ENCODE results near the gene MUTYH. TPM values are rescaled to one million over a fixed set of nuclear protein-coding genes. Genes with fewer than 3 reads are reported as not detected.
A peak's percentile ranks its signal among the peaks of the same experiment; 100 is the strongest.

MUTYH gene
- total RNA-seq, 6 donors from 2014 or later, result 10.3 to 105 (median 24.5) TPM

GRCh38 chr1:45337630-45338325 is 2.5 kb downstream of the MUTYH start:
- Histone ChIP-seq H3K9me3 (no peaks in the 10 kb centered on the region), H3K36me3 (peaks cover 2 to 22% (median 17%) of the 10 kb centered on the region in 4 donors), H3K27me3 (no peaks in the 10 kb centered on the region), H3K4me1 (peaks cover 20 to 38% (median 28%) of the 10 kb centered on the region in 4 donors), H3K4me3 (no peak overlapping the region), H3K27ac (no peak overlapping the region)
- 89 to 93% methylated on average over 3 of the region's 3 CpGs for WGBS, 2 donors
- TF ChIP-seq CTCF (IDR thresholded peaks at IDR 0.05) (no peak), POLR2AphosphoS5 (IDR thresholded peaks at IDR 0.05) (no peak)
- DNase-seq, result no peak
- no peak for ATAC-seq (ENCODE audit: low FRiP score in 2 of 2)

- Histone ChIP-seq H3K4me3 (no peak overlapping the region), H3K9me3 (no peaks in the 10 kb centered on the region), H3K27ac (peak overlapping the region in 1 of 4 donors; percentile 25), H3K27me3 (no peaks in the 10 kb centered on the region), H3K36me3 (peaks cover 0 to 28% (median 25%) of the 10 kb centered on the region in 4 donors), H3K4me1 (peaks cover 13 to 24% (median 14%) of the 10 kb centered on the region in 4 donors)
- TF ChIP-seq POLR2A (IDR thresholded peaks at IDR 0.05) (no peak), CTCF (IDR thresholded peaks at IDR 0.05) (no peak), POLR2AphosphoS5 (IDR thresholded peaks at IDR 0.05) (no peak), EP300 (IDR thresholded peaks at IDR 0.05) (no peak)
- WGBS, 2 donors, result 81 to 94% methylated on average over 4 of the region's 4 CpGs
- ATAC-seq (ENCODE audit: low FRiP score in 2 of 2) (no peak), DNase-seq (no peak)
These were observed 4.3 kb downstream of the MUTYH start for GRCh38 chr1:45335855-45336324.

GRCh38 chr1:45334308-45335245 is 5.7 kb downstream of the MUTYH start:
- peaks cover 7 to 19% (median 10%) of the 10 kb centered on the region in 4 donors for H3K4me1 ChIP-seq
- peak in 1 of 2 donors; percentile 40 for DNase-seq
- WGBS, 2 donors, result 53 to 68% methylated on average over 9 of the region's 9 CpGs
- TF ChIP-seq CTCF (IDR thresholded peaks at IDR 0.05), result no peak
- no peak for TF ChIP-seq POLR2AphosphoS5 (IDR thresholded peaks at IDR 0.05)
- peaks cover 5 to 35% (median 26%) of the 10 kb centered on the region in 4 donors for H3K36me3 ChIP-seq
- no peak overlapping the region for H3K4me3 ChIP-seq
- no peaks in the 10 kb centered on the region for H3K9me3 ChIP-seq
- peak in 1 of 2 donors; percentile 23 for ATAC-seq (ENCODE audit: low FRiP score in 2 of 2)
- no peaks in the 10 kb centered on the region for H3K27me3 ChIP-seq
- H3K27ac ChIP-seq, result peak overlapping the region in 1 of 4 donors; percentile 68

GRCh38 chr1:45332346-45332720 is 7.9 kb downstream of the MUTYH start:
- WGBS, 2 donors, result 96 to 100% methylated on average over 4 to 7 of the region's 10 CpGs
- peaks cover 5 to 35% (median 26%) of the 10 kb centered on the region in 4 donors for H3K36me3 ChIP-seq
- TF ChIP-seq POLR2AphosphoS5 (IDR thresholded peaks at IDR 0.05), result no peak
- TF ChIP-seq POLR2A (IDR thresholded peaks at IDR 0.05), result no peak
- no peak for TF ChIP-seq EP300 (IDR thresholded peaks at IDR 0.05)
- no peak for TF ChIP-seq CTCF (IDR thresholded peaks at IDR 0.05)
- H3K27ac ChIP-seq, result no peak overlapping the region
- DNase-seq, result peak in 1 of 2 donors; percentile 63
- no peak overlapping the region for H3K4me3 ChIP-seq
- H3K9me3 ChIP-seq, result no peaks in the 10 kb centered on the region
- no peak for ATAC-seq (ENCODE audit: low FRiP score in 2 of 2)
- H3K27me3 ChIP-seq, result no peaks in the 10 kb centered on the region
- H3K4me1 ChIP-seq, result peaks cover 3 to 12% (median 6%) of the 10 kb centered on the region in 4 donors

Data from upper lobe of left lung (tissue), 6 donors.